Right ventricle myocardium inferior (tissue), 1 donor: ENCODE data around the gene PGLYRP1. TPM values are rescaled to one million over a fixed set of nuclear protein-coding genes. Genes with fewer than 3 reads are reported as not detected.

Experiments
- ATAC-seq: fragments of 200-7000 bp; cut with Tn5 transposase; one replicate; pipeline ENCODE4 v1.9.1; 2020; ENCODE audit warnings: mild to moderate bottlenecking, moderate library complexity
- DNase-seq: peaks from one replicate; pipeline ENCODE4 v3.0.0; 2021; ENCODE audit errors: missing footprints
- intact Hi-C: fragments of 100-400 bp; cut with DNase I; formaldehyde crosslinking; loops from one replicate; pipeline ENCODE4 v1.11.0; 2022
- long read RNA-seq: library from polyadenylated mRNA; unstranded; transcript quantifications from one replicate; pipeline ENCODE4 v2.0.0, GENCODE V29; 2021
- total RNA-seq: library from RNA; stranded (reverse); fragmentation: NEBNext Ultra II Directional; extraction: Animal tissue kit (Norgen Biotek cat#: 25700); gene quantifications from one replicate; pipeline ENCODE4 v1.2.1, GENCODE V29; 2021
- donor health status: DM: no; HTN: yes; CAD: no; lungs with severe emphysema.

Gene PGLYRP1
- 0.35 TPM for total RNA-seq
- long read RNA-seq = 0 reads

GRCh38 chr19:46022431-46023310, at the start of gene PGLYRP1:
TSS of gene PGLYRP1 (minus strand) at chr19:46023053. CDS start at chr19:46023021, 32 bp downstream.
- intact Hi-C loops = no loop called here
- DNase-seq (no peak), ATAC-seq (peak; percentile 14)

GRCh38 chr19:46069806-46070341, 47.0 kb upstream of the PGLYRP1 start:
- ATAC-seq = no peak
- no peak for DNase-seq
- intact Hi-C loops = no loop called here

GRCh38 chr19:46068345-46069258, 45.7 kb upstream of the PGLYRP1 start:
- ATAC-seq = no peak
- intact Hi-C loops = no loop called here

GRCh38 chr19:46067691-46068090, 44.8 kb upstream of the PGLYRP1 start:
- intact Hi-C loops = no loop called here
- ATAC-seq = no peak
- no peak for DNase-seq

More at GRCh38 chr19:46068345-46069258, 45.7 kb upstream of the PGLYRP1 start:
- DNase-seq = no peak

- DNase-seq = no peak
- intact Hi-C loops = no loop called here
These were observed 43.6 kb upstream of the PGLYRP1 start for GRCh38 chr19:46066471-46066870.

GRCh38 chr19:46065486-46066071, 42.7 kb upstream of the PGLYRP1 start:
- no peak for ATAC-seq
- DNase-seq = no peak
- intact Hi-C loops = no loop called here

More at GRCh38 chr19:46066471-46066870, 43.6 kb upstream of the PGLYRP1 start:
- ATAC-seq = no peak

- no peak for ATAC-seq
- no peak for DNase-seq
- intact Hi-C loops = no loop called here
These were observed 40.3 kb upstream of the PGLYRP1 start for GRCh38 chr19:46063201-46063600.

GRCh38 chr19:46060012-46060411, 37.2 kb upstream of the PGLYRP1 start:
- intact Hi-C loops = no loop called here
- no peak for DNase-seq
- no peak for ATAC-seq

GRCh38 chr19:46058778-46059177, 35.9 kb upstream of the PGLYRP1 start:
- intact Hi-C loops = no loop called here
- ATAC-seq = no peak
- no peak for DNase-seq

GRCh38 chr19:46056536-46056935, 33.7 kb upstream of the PGLYRP1 start:
- DNase-seq = no peak
- no peak for ATAC-seq
- intact Hi-C loops = no loop called here

GRCh38 chr19:46052896-46053295, 30.0 kb upstream of the PGLYRP1 start:
- intact Hi-C loops = no loop called here
- ATAC-seq (no peak), DNase-seq (no peak)

GRCh38 chr19:46049597-46049996, 26.7 kb upstream of the PGLYRP1 start:
- no peak for ATAC-seq
- intact Hi-C loops = no loop called here
- DNase-seq = no peak

GRCh38 chr19:46043519-46043918, 20.7 kb upstream of the PGLYRP1 start:
- DNase-seq (no peak), ATAC-seq (no peak)
- intact Hi-C loops = no loop called here

GRCh38 chr19:46042252-46042883, 19.5 kb upstream of the PGLYRP1 start:
- no peak for DNase-seq
- intact Hi-C loops = no loop called here
- no peak for ATAC-seq

- intact Hi-C loops = no loop called here
- no peak for ATAC-seq
- DNase-seq = no peak
These were observed 18.2 kb upstream of the PGLYRP1 start, which contains the start of gene IGFL4 for GRCh38 chr19:46040952-46041500. TSS of gene IGFL4 (minus strand) at chr19:46041002. CDS start at chr19:46040962, 40 bp downstream.

- ATAC-seq = no peak
- DNase-seq = peak; percentile 59
- intact Hi-C loops = no loop called here
These were observed 17.3 kb upstream of the PGLYRP1 start for GRCh38 chr19:46040125-46040524.

GRCh38 chr19:46036744-46037128, 13.9 kb upstream of the PGLYRP1 start:
- no peak for DNase-seq
- intact Hi-C loops = no loop called here
- ATAC-seq = no peak
